GM21515 (cell line): ENCODE data around the gene VGLL2.

Experiments used
- ATAC-seq: cut with Tn5 transposase; IDR thresholded peaks from one replicate; pipeline ENCODE4 v1.9.1; 2021; ENCODE audit not compliant: unreplicated experiment

The VGLL2 gene

DNA sequence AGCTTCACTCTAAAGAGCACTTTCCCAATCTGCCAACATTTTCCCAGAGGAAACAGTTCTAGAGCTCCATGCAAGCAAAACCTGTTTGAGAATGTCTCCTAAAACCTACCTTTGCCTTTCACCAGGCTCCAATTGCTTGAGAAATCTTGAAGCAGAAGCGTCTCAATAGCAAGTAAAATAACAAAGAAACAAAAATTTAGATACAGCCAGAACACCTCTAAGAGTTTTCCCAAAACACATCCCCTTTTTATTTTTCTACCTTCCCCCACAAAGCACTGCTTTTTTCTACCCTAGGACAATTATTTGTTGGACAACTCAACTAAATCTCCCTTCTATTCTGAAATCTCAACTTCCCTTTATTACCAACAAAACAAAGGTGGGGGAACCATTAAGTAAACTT, 3.6 kb downstream of the VGLL2 start:
- no peak for ATAC-seq

DNA sequence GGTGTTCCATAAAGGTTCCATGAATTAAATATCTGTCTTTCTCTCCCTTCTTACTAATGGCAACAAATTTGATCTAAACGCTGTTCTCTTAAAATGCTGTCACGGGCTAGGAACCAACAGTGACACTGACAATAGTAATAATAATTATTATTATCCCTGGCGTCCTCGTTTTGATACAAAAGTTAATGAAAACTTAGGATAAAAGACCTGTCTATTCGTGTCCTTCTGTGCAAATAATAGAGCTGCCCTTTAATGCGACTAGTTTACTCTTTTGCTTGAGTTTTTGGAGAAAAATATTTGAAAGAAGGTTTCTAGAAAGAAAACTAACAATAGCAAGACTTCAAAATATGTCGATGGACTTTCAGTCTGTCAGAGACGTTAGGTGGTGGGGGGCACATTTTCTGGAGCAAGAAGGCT, 4.3 kb downstream of the VGLL2 start:
- ATAC-seq: no peak

DNA sequence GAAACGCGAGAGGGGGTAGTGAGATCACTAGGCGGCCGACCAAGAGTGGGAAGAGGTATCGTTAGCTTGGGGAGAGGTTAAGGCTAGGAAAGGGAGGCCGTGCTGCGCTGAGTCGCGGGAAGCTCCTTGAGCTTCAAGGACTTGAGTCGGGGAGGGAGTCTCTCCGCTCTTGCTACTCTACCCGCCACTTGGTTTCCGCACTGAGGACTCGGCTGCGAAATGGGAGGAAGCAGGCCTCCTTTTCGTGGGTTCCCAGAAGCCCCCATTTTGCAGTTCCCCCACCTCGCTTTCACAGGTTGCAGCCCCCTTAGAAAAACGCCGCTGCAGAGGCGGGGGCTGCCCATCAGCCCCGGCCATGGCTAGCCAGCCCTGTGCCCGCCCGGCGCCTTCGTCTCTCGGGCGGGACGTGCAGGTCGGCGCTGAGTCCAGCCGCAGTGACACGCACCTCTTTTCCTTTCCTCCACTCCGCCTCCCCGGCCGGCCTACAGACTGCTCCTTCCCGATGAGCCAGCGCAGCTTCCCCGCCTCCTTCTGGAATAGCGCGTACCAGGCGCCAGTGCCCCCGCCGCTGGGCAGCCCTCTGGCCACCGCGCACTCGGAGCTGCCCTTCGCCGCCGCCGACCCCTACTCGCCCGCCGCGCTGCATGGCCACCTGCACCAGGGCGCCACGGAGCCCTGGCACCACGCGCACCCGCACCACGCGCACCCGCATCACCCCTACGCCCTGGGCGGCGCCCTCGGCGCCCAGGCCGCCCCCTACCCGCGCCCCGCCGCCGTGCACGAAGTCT, 4.9 kb downstream of the VGLL2 start:
- ATAC-seq: no peak

DNA sequence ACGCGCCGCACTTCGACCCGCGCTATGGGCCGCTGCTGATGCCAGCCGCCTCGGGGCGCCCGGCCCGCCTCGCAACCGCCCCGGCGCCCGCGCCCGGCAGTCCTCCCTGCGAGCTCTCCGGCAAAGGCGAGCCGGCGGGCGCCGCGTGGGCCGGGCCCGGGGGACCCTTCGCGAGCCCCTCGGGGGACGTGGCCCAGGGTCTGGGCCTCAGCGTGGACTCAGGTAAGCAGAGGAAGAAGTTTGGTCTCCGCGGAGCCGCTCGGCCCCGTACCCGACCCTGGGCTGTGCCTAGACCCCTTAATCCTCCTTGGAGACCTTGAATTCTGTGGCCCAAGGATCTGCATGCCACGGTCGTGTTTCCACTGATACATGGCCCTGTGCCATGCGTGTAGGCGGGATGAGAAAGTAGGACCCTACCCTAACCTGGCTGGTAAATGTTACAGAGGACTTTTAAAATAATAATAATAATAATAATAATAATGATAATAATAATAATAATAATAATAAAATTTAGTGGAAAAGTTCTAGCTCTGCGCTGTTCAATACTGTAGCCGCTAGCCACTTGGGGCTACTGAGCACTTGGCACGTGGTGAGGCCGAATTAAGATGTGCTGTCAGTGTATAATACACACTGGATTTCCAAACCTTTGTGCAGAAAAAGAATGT, 5.6 kb downstream of the VGLL2 start:
- ATAC-seq: no peak

DNA sequence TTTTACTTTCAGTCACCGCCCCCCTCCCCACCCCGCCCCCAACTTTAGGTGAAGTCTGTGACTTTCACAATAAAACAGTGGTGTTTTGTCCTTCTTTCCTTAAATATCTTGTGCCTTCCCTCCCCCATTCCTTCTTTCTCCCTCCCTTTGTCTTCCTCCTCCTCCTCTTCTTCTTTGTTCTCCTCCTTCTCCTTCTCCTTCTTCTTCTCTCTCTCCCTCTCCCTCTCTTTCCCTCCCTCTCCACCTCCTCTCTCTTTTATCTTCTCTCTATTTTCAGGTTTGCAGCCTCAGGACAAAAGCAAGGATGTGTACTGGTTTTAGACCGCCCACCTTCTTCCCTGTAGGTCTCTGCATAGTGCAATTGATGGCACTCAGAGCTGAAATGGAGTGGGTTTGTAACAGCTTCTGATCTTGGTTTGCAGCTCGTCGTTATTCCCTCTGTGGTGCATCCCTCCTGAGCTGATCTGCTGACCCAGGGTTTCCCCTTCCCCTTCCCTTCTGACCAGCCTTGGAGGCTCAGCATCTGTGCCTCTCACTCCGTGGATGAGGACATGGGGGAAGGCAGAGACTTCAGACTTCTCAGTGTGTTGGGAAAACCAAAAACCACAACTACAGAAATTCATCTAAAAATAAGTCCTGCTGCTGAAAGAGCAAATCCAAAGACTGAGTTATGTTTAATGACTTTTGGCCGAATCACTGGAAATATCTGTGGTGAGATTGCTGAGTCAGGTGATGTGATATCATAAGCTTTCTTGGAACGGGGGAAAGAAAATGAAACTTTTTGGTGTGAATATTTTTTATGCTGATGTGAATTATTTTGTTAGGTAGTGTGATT, 6.9 kb downstream of the VGLL2 start:
- no peak for ATAC-seq

DNA sequence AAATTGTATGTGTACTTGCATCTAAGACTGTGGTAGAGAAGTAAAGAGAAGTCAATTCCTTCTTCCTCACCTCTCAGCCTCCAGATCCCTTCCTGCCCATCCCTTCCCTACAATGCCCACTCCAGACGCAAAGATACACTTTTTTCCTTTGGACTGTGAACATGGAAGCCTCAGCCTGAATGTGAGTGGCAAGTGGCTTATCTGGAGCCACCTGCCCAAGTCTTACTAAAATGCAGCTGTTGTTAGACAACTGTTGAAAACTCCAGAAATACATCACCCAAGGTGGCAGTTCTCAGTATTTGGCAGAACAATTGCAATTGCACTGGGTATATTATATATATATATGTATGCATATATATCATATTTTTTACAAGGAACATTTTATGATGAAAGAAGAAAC, 7.5 kb downstream of the VGLL2 start:
- ATAC-seq: no peak

DNA sequence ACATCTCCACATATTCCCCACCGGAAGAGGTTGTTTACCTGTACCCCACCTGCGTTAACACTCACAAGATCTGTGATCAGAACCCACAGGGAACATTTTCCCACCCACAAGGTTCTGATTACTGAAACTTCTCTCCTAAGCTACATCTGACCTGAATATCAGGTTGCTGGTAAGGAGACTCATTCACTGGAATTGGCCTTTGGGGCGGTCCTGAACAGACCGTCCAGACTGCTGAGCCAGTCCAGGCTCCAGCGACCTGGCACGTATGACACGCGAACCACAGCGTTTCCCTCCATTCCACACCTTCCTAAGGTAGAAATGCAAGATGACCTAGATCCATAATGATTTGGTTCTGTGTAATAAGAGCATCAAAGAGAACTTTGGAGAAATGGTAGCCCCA, 9.8 kb downstream of the VGLL2 start:
- no peak for ATAC-seq

DNA sequence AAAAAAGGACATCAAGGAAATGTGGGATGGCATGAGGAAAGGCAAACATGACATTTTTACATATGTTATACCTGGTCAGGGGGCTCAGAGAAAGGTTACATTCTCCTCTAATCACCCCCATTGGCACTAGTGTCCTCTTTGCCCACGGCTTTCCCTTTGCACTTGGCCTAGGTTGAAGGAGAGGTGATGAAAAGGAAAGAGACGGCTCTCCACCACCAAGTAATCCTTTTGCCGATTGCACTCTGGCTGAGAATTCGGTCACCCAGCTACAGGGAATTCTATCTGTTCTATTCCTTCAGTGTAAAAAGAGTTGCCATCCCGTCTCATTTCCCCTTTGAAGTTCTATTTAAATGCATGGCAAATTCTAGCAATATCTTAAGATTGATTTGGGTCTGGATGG, 10.4 kb downstream of the VGLL2 start:
- no peak for ATAC-seq

DNA sequence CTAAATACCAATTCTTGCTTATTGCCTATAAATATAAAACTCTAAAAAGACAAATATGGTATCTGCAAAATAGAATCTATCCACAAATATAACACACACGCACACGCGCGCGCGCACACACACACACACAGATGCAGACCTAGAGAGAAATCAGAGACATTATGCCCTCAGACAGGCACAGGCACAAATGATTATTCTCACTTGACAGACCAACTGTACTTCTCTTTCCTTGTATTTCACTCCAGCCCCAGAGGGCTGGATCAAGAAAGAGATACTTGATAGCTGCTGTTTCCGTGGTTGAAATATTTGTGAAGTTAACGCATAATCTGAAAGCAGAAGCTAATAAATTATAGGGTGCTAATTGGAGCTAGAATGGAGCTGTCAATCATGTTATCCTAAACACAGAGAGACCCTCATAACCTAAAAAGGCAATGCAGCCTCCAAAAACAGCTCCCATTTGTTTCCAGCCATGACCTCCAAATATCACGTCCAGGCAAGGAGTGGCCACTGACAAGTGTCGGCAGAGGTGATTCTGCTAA, 11.5 kb downstream of the VGLL2 start:
- ATAC-seq: no peak

DNA sequence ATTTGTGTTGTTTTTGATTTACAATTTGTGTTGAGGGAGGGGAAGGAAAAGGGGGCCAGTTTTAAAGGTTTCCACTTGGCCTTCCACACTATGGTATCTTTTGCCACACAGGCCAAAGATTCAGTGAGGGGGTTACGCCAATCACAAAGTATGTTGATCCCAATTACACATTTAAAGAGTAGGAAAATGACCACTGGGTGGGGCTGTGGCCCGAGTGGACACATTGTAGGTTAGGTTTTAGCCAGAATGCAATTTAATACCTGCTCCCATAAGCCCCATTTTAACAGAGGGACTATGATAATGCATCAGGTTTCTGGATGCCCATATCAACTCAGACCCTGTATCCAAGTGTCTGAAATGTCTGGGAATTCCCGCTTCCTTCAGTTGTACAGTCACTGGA, 15.6 kb downstream of the VGLL2 start:
- ATAC-seq: no peak

DNA sequence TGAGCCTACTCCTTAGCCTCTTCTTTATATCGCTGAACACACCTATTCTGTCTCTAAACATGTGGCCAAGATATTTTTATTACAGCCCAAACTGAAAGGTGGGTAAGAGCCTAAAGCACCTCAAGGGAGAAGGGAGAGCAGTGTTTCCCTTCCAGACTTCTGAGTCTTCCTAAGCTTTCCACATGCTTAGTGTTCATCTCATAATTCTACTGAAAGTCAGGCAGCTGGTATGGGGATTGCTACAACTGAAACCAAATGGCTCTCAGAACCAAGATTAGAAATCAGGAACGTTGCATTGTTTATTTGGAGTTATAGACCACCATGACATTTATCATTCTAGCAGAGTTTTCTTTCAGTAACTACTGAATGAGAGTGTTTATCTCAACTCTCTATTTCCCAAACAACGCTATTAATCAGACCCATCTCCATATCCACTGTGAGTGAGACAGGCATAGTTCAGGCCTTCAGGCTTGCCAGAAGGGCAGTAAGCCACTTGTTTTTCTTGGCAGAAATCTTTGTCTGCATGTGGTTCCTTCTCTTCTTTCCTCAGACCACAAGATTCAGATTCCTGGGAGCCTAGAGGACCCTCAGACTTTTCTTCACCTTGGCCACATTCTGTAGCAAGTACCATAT, 22.8 kb downstream of the VGLL2 start:
- ATAC-seq: no peak

DNA sequence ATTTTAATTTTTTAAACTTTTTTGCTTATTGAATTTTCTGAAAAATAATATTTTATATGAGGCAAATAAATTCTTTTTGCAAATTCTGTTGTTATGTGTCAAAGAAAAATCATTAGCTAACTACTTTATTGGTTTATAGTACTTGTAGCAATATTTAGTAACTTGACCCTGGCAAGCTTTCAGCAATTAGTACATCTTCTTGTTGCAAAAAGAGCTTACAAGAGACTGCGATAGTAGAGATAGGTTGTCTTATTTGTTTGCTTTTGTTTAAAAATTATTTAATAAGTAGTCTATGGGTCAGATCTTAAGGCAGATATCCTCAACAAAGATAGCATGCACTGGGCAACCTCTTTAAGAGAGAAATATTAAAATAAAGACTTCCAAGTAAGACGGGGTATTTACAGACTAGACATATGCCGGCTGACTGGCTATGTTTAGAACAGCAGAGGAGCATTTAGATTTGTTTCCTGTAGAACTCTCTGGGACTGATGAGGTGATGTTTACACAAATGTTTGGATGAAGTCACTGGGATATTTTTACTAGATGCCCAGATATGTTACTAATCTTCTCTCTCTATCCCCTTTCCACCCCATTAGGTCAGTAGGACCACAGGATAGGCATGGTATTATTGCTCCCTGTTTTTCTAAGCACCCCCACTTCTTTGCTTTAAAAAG, 25.0 kb downstream of the VGLL2 start:
- ATAC-seq: no peak

DNA sequence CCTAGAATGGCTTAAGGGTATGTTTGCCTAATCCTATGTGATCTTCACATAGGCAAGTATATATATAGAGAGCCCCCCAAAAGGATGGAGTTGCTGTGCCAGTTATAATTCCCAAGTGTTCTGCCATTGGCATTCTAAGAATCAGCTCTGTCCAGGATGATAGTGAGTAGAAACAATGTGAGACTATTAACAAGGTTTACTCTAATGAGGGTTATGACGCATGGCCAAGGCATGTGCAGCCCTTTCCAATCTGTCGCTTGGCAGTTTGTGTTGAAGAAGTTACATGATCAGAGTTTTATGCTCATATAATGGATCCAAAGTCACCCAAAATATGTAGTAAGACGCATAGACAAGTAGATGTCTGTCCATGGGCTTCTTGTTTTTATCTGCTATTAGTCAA, 33.6 kb downstream of the VGLL2 start:
- ATAC-seq: no peak

DNA sequence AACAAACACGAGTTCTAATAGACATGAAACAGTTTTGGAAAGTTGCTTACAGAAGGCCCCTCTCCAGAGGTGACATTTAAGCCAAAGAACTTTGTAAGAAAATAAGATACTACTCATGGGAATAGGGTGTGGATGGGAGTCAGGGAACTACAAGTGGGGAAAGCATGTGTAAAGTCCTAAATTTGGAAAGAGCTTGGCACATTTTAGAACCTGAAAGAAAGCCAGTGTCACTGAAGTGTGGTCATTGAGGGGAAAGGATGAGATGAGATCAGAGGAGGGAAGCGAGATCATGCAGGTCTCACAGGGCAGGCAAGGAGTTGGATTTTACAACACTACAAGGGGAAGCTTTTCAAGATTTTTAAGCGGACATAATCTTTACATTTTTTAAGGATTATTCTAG, 38.0 kb downstream of the VGLL2 start:
- ATAC-seq: no peak

DNA sequence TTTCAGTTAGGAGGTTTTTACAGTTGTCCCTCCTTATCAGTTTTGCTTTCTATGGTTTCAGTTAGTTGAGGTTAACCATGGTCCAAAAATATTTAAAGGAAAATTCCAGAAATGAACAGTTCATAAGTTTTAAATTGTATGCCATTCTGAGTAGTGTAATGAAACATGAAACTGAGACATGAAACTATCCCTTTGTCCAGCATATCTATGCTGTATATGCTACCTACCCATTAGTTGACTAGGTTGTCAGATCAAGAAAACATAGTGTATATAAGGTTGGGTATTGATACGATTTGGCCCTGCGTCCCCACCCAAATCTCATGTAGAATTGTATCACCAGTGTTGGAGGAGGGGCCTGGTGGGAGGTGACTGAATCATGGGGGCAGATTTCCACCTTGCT, 39.1 kb downstream of the VGLL2 start:
- no peak for ATAC-seq

DNA sequence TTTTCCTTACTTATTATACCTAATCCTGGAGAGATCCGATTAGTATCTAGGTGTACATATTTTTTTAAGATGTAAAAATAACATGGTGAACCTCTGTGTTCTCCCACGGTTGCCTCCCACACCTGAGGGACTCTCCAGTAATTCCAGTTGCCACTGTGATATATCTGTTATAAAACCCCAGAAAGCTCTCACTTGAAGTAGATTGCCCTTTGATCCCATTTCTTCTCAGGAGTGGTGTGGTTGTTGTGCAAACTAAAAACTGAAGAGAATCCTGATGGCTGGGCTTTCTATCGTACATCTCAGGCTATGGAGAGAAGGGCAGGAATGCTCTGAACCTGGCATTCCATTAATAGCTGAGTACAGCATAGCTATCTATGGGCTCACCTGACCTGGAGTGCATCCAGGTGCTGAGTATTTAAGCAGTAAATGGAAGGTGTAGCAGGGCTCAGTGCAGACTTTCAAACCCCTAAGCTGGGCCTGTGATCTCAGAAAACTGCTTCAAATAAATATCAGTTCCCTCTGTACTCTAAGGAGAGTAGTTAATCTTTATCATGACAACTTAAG, 41.0 kb downstream of the VGLL2 start:
- ATAC-seq: no peak

DNA sequence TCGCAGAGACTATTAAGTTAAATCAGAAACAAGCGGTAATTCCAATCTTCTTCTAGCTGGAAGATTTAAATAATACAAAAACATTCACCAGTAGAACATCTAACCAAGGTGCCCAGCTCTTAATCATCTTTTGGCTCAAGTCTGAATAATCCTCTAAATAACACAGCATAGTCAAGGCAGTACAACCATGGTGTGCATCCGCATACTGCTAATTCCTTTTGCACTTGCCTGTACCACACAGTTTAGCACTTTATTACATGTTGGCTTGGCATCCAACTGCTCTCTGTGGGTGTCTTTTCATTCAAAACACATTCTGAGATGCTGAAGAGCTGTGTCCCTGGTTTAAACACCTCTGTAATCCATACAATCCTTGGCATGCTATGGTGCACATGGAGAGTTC, 42.3 kb downstream of the VGLL2 start:
- no peak for ATAC-seq

DNA sequence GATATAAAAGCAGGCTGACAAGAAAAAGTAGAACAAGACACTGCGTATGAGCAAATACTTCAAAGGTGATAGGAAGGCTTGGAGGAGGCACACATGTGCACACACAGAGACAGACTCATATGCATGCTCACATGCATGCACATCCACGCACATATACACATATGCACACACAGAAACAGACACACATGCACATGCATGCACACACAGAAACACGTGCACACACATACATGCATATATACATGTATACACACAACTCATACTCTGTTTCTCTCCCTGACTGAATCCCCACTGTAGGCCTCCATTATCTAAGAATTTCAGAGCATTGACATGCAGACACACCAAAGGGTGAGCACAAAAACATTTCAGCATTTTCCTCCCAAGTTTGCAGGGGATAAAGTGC, 43.7 kb downstream of the VGLL2 start:
- no peak for ATAC-seq

DNA sequence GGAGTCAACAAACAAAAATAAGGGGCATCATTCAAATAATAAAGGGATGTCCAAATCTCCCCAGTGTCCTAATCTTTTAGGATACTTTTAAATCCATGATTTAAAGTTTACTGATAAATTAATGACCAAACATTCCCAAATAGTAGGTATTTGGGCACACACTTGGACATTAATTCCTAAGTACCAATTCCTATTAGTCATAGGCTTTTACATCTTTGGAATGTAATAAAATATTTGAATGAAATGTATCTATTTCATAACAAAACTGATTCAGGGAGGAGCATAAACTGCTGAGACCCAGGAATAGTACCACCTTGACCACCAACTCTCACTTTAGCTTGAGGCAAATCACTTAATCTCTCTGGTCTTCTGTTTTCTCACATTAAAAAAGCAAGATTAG, 44.3 kb downstream of the VGLL2 start:
- no peak for ATAC-seq

DNA sequence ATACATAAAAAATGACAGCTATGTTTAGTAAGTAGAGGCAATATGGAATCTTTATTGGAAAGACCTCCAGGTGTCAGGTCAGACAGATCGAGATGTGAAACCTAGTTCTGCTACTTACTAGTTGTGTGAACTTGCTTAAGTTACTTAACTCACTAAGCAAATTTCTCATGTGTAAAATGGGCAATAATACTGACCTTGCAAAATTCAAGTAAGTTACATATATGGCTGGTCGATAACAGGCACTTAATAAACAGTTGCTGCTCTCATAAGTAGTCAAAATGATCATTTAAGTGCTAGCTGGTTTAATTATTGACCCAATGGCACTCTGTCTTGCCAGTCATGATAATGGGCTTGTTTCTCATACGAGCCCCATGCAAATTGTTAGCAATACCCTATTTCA, 46.0 kb downstream of the VGLL2 start:
- no peak for ATAC-seq
